ENCODE results near the gene MPHOSPH8.

GRCh38 chr13:19680751-19681150 lies 47.3 kb downstream of the MPHOSPH8 start:
- TF ChIP-seq CTCF (IDR thresholded peaks at IDR 0.05) = no peak
- no peak for TF ChIP-seq POLR2A (IDR thresholded peaks at IDR 0.05)
- no peak for TF ChIP-seq EP300 (IDR thresholded peaks at IDR 0.05)

Measured in tibial nerve (tissue), 4 donors.